Anterior cingulate cortex (tissue), 58 donors: Measurements from ENCODE around the gene SEPTIN14.
A peak's percentile ranks its signal among the peaks of the same experiment; 100 is the strongest.
"Not testable (repeated sequence)": the region's sequence is repeated elsewhere in the genome, so short reads cannot be mapped to it uniquely, and the experiment has no call there.

ENCODE experiments used
- DNase-seq, 58 donors: peaks; one replicate each; lab custom pipeline; 2025; lab: John Stamatoyannopoulos, UW

Gene SEPTIN14

GRCh38 chr7:55786901-55787300 lies 75.7 kb downstream of the SEPTIN14 start:
- DNase-seq: no peak

DNA sequence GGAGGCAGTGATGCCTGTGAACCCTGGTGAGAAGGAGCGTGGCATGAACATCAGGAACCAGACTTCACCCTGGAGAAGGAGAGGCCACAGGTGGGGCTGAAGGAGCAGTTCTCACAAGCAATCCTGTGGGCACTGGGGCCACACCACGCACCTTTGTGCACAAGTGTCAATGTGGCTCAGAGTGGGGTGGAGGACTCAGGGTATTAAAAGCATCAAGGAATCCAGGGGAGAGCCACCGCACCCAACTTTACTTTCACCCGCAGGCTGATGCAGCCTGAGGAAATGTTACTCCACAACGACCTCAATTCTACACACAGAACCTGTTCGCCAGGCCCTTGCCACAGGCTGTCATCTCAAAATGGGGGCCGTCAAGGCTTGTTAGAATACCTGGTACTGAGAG lies 77.1 kb downstream of the SEPTIN14 start:
- DNase-seq: not testable (repeated sequence)

- DNase-seq: no peak
Measured at GRCh38 chr7:55784151-55784550, 78.4 kb downstream of the SEPTIN14 start.

- DNase-seq: no peak
Measured at GRCh38 chr7:55778631-55779030, 83.9 kb downstream of the SEPTIN14 start.

DNA sequence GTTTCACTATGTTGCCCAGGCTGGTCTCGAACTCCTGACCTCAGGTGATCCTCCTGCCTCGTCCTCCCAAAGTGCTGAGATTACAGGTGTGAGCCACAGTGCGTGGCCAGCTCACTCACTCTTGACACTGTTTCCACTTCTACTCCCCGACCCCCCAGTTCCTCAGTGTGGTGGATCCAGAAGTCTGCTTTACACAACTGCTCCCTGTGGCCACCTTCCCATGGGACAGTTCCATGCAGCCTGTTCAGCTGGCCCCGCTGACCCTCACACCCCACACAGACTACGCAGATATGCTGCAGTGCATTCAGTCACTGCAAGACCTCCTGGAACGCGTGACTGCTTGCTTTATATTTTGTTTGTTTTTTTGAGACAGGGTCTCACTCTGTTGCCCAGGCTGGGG lies 86.4 kb downstream of the SEPTIN14 start:
- DNase-seq: no peak

DNA sequence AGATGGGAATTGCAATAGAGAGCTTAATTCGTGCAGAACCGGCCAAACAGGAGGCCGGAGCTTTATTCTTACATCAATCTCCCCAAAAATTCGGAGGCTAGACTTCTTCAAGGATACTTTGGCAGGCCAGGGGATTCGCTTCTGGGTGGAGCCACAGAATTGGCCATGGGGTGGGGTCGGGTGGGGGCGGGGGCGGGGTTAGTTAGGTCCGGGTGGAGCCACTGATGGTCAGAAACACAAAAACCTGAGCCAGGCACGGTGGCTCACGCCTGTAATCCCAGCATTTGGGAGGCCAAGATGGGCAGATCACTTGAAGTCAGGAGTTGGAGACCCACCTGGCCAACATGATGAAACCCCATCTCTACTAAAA lies 87.5 kb downstream of the SEPTIN14 start:
- peak in 1 of 58 donors; percentile 29 for DNase-seq

DNA sequence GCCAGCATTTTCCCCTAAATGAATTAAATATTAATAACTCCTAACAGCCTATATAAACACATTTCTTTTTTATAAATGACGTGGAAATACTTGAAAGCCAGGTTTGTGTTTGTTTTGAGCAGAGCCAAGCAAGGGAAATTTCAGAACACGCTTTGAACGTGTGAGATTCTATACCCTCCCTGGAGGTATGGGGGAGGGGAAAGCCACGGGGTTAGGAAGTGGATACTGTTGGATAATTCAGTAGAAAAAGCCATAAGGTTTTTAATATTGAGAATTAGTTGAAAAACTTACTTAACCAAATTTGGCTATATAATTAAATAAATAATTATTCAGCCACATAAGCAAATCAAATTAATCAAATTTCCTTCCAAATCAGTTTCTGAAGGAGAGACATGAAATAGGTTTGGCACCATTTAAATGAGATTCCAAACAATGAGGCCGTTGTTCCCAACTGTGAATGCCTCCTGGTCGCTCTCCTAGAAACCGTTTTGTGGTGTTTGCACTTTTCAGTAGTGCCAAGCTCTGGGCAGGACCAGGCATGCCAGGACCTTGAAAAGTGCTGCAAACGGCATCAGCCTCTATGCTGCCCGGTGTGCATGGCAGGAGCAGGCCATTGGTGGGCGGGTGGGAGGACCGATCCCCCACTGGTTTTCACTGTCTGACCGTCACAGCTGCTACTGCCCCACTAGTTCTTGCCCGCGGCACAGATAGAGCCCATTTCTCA lies 88.1 kb downstream of the SEPTIN14 start:
- peak in 52 of 58 donors; percentile 1 to 83 (median 34) for DNase-seq

DNA sequence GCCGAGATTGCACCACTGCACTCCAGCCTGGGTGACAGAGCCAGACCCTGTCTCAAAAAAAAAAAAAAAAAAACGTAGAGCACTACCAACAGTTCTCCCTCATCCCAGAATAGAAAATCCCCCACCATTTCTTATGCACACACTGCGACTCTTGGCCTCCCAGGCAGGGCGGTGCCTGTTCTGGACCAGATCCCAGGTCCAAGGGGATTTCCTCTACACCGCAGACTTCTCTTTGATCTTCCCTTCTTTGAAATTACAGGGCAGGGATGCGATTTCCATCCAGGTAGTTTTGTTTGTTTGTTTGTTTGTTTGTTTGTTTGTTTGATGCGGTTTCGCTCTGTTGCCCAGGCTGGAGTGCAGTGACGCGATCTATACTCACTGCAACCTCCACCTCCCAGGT lies 91.8 kb downstream of the SEPTIN14 start:
- no peak for DNase-seq

DNA sequence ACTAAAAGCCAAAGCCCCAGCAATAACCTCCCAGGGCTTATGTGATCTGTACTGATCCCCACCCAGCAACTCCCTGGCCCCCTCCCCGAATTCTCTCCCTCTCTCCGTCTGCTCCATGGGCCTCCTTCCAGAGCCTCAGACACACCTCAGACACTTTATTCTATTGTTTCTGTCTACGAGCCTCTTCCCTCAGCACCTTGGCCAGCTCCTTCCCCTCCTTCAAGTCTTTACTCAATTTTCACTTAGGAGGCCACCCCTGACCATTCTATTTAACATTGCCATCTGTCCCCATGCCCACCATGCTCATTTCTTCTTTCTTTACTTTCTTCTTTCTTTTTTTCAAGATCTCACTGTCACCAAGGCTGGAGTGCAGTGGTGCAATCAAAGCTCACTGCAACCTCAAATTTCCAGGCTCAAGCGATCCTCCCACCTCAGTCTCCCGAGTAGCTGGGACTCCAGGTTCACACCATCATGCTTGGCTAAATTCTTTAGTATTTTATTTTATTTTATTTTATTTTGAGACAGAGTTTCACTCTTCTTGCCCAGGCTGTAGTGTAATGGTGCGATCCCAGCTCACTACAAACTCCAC lies 109.2 kb downstream of the SEPTIN14 start:
- DNase-seq: not testable (repeated sequence)

GRCh38 chr7:55744706-55745105 lies 117.8 kb downstream of the SEPTIN14 start:
- not testable (repeated sequence) for DNase-seq
